BLaER1 treated with 17β-estradiol and CSF1 and Interleukin-3, amounts not matched to agents 10 nM and 100 nM (cell line): ENCODE results near the gene DCAF6.
A peak's percentile ranks its signal among the peaks of the same experiment; 100 is the strongest.

Source experiments
- H3K27ac ChIP-seq, 11 experiments: shearing (Covaris generic); formaldehyde crosslinking; 2 replicates each; pipeline ENCODE4 v1.8.1; 2022
- H3K27me3 ChIP-seq, 11 experiments: shearing (Covaris generic); formaldehyde crosslinking; 2 replicates each; pipeline ENCODE4 v1.8.1; 2022
- H3K36me3 ChIP-seq, 11 experiments: shearing (Covaris generic); formaldehyde crosslinking; 2 replicates each; pipeline ENCODE4 v1.8.1; 2022
- H3K4me1 ChIP-seq, 10 experiments: shearing (Covaris generic); formaldehyde crosslinking; 2 replicates each; pipeline ENCODE4 v1.8.1; 2022
- H3K4me2 ChIP-seq, 11 experiments: shearing (Covaris generic); formaldehyde crosslinking; 2 replicates each; pipeline ENCODE4 v1.8.1; 2022
- H3K4me3 ChIP-seq, 10 experiments: shearing (Covaris generic); formaldehyde crosslinking; 2 replicates each; pipeline ENCODE4 v1.8.1; 2022
- H3K9ac ChIP-seq, 11 experiments: shearing (Covaris generic); formaldehyde crosslinking; 2 replicates each; pipeline ENCODE4 v1.8.1; 2022
- H3K9me3 ChIP-seq, 11 experiments: shearing (Covaris generic); formaldehyde crosslinking; replicated peaks in 1 of 11; 2 replicates each; pipeline ENCODE4 v1.8.1; 2022
- H4K20me1 ChIP-seq, 11 experiments: shearing (Covaris generic); formaldehyde crosslinking; 2 replicates each; pipeline ENCODE4 v1.8.1; 2022
- Cebpa-rat ChIP-seq, 11 experiments: shearing (Covaris generic); IDR thresholded peaks; 2 replicates each; pipeline ENCODE4 v1.8.1; 2022

Gene DCAF6

DNA sequence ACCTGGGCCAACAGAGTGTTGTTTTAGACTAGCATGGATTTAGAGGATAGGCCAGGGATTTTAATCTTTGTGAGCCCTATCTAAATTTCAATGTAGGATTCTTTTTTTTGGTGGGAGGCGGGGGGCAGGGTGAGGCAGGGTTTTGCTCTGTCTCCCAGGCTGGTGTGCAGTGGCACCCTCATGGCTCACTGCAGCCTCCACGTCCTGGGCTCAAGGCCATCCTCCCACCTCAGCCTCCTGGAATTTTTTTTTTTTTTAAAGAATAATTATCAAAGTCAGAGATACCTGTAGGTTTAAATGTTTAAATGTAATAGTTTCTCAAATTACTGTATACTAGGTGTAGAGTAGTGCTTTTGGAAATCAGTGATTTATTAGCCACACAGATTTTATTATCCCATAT, 3.8 kb downstream of the DCAF6 start:
- H3K27ac ChIP-seq, result no peak overlapping the region
- peaks cover 12 to 31% (median 23%) of the 10 kb centered on the region in 11 experiments for H3K36me3 ChIP-seq
- H3K4me3 ChIP-seq, result no peak overlapping the region
- H3K27me3 ChIP-seq, result no peaks in the 10 kb centered on the region
- peaks cover 0 to 72% (median 0%) of the 10 kb centered on the region in 11 experiments; a peak in 8 of 22 replicates for H4K20me1 ChIP-seq
- no peak overlapping the region for H3K4me2 ChIP-seq
- no peak for TF ChIP-seq Cebpa-rat (IDR thresholded peaks at IDR 0.05)
- no peak overlapping the region for H3K9ac ChIP-seq
- H3K4me1 ChIP-seq, result peaks cover under 1 to 20% (median 13%) of the 10 kb centered on the region in 10 experiments; a peak in 19 of 20 replicates
- H3K9me3 ChIP-seq, result peaks cover 10 to 33% (median 29%) of the 10 kb centered on the region in 11 experiments; a peak in 19 of 22 replicates

DNA sequence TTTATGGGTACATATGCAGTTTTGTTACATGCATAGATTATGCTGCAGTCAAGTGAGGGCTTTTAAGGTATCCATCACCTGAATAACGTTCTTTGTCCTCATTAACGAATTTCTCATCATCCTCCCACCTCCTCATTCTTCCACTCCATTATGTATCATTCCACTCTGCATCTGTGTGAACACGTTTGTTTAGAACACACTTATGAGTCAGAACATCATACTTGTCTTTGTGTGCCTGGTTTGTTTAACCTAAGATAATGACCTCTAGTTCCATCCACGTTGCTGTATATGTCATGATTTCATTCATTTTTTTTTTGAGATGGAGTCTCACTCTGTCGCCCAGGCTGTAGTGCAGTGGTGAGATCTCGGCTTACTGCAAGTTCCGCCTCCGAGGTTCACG, 7.1 kb downstream of the DCAF6 start:
- Histone ChIP-seq H3K36me3 (peaks cover 12 to 32% (median 23%) of the 10 kb centered on the region in 11 experiments), H3K9ac (no peak overlapping the region), H3K4me3 (no peak overlapping the region), H3K27me3 (no peaks in the 10 kb centered on the region), H3K4me2 (no peak overlapping the region), H4K20me1 (peaks cover 0 to 95% (median 0%) of the 10 kb centered on the region in 11 experiments; a peak in 8 of 22 replicates), H3K4me1 (peaks cover 0 to 11% (median 6%) of the 10 kb centered on the region in 10 experiments; a peak in 15 of 20 replicates), H3K27ac (no peak overlapping the region), H3K9me3 (peaks cover 10 to 51% (median 33%) of the 10 kb centered on the region in 11 experiments; a peak in 19 of 22 replicates)
- TF ChIP-seq Cebpa-rat (IDR thresholded peaks at IDR 0.05), result no peak

DNA sequence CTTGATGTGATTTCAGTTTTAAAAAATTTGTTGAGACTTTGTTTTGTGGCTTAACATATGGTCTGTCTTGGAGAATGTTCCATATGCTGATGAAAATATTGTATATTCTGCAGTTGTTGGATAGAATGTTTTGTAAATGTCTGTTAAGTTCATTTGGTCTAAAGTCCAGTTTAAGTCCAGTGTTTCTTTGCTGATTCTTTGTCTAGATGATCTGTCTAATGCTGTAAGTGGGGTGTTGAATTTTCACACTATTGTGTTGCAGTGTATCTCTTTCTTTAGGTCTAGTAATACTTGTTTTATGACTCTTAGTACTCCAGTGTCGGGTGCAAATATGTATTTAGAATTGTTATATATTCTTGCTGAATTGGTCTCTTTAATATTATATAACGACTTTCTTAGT, 11.2 kb downstream of the DCAF6 start:
- TF ChIP-seq Cebpa-rat (IDR thresholded peaks at IDR 0.05), result no peak
- Histone ChIP-seq H3K36me3 (peaks cover 27 to 42% (median 32%) of the 10 kb centered on the region in 11 experiments), H4K20me1 (peaks cover 0 to 92% (median 3%) of the 10 kb centered on the region in 11 experiments; a peak in 8 of 22 replicates)

DNA sequence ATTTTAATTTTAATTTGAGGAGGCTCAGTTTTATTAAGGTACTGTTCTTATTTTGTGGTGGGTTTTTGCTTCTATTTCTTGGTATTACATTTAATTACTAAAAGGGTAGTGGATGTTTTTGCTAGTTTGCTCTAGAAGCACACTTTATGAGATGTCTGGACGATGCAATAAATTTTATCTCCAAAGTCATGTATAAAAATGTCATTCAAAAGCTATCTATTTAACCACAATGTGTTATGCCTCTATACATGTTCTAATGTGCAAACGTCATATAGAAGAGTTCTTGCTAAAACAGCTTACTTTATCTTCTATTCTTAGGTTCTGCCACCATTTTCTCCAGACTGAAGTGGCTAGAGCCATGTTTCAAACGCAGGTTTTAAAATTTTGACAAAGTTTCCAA, 13.3 kb downstream of the DCAF6 start:
- no peaks in the 10 kb centered on the region for H3K27me3 ChIP-seq
- H3K27ac ChIP-seq, result no peak overlapping the region
- TF ChIP-seq Cebpa-rat (IDR thresholded peaks at IDR 0.05), result no peak
- H3K9ac ChIP-seq, result no peak overlapping the region
- peaks cover 0 to 73% (median 3%) of the 10 kb centered on the region in 11 experiments; a peak in 8 of 22 replicates for H4K20me1 ChIP-seq
- H3K4me3 ChIP-seq, result no peak overlapping the region
- peaks cover 0 to 14% (median 0%) of the 10 kb centered on the region in 10 experiments; a peak in 4 of 20 replicates for H3K4me1 ChIP-seq
- peaks cover 31 to 49% (median 43%) of the 10 kb centered on the region in 11 experiments for H3K36me3 ChIP-seq
- H3K9me3 ChIP-seq, result peaks cover 0 to 28% (median 13%) of the 10 kb centered on the region in 11 experiments; a peak in 14 of 22 replicates
- no peak overlapping the region for H3K4me2 ChIP-seq

More for the DNA sequence above, 11.2 kb downstream of the DCAF6 start:
- Histone ChIP-seq H3K9me3 (peaks cover 7 to 43% (median 24%) of the 10 kb centered on the region in 11 experiments; a peak in 19 of 22 replicates), H3K4me1 (peaks cover 0 to 14% (median 0%) of the 10 kb centered on the region in 10 experiments; a peak in 4 of 20 replicates), H3K27ac (no peak overlapping the region), H3K9ac (no peak overlapping the region), H3K4me3 (no peak overlapping the region), H3K27me3 (no peaks in the 10 kb centered on the region), H3K4me2 (no peak overlapping the region)

DNA sequence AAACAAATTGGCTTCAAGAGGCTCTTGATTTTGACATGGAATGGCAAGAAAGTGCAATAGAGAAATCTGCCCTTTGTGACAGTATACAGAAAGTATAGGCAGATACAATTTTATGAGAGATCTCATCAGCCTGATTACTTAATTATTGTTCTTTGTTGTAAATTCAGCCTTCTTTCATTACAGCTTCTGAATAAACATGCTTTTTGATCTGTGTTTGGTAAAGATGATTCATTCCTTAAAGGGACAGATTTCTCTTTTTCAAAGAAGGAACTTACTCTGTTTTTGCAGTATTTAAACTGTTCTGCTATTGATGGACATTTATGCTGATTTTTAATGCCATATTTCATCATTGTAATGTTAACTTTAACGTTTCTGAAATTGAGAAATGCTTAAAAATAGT, 14.1 kb downstream of the DCAF6 start:
- Histone ChIP-seq H3K4me2 (peak overlapping the region in 1 of 11 experiments; percentile 4; a peak in 1 of 22 replicates), H4K20me1 (peaks cover 0 to 66% (median 3%) of the 10 kb centered on the region in 11 experiments; a peak in 8 of 22 replicates), H3K27me3 (no peaks in the 10 kb centered on the region), H3K9ac (no peak overlapping the region), H3K4me3 (no peak overlapping the region), H3K4me1 (peaks cover 0 to 14% (median 0%) of the 10 kb centered on the region in 10 experiments; a peak in 4 of 20 replicates), H3K9me3 (peaks cover 0 to 26% (median 18%) of the 10 kb centered on the region in 11 experiments; a peak in 16 of 22 replicates), H3K27ac (no peak overlapping the region), H3K36me3 (peaks cover 39 to 57% (median 50%) of the 10 kb centered on the region in 11 experiments)
- no peak for TF ChIP-seq Cebpa-rat (IDR thresholded peaks at IDR 0.05)

DNA sequence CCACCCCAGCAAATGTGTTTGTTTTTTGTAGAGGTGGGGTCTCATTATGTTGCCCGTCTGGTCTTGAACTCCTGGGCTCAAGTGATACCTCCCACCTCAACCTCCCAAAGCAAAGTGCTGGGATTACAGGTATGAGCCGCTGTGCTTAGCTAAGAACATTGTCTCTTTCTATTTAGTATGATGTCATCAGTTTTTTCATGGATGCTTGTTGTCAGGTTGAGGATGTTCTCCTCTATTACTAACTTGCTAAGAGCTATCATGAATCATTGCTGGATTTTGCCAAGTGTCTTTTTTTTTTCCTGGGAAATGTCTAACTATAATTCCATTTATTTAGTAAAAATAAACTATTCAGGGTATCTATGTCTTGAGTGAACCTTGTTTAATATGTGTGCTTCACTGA, 19.4 kb downstream of the DCAF6 start:
- Histone ChIP-seq H3K4me2 (no peak overlapping the region), H3K27me3 (no peaks in the 10 kb centered on the region), H4K20me1 (peaks cover 0 to 51% (median 0%) of the 10 kb centered on the region in 11 experiments; a peak in 5 of 22 replicates), H3K27ac (no peak overlapping the region), H3K4me3 (no peak overlapping the region), H3K4me1 (peaks cover 0 to 6% (median 0%) of the 10 kb centered on the region in 10 experiments; a peak in 3 of 20 replicates), H3K36me3 (peaks cover 44 to 78% (median 52%) of the 10 kb centered on the region in 11 experiments), H3K9me3 (peaks cover 0 to 26% (median 19%) of the 10 kb centered on the region in 11 experiments; a peak in 15 of 22 replicates), H3K9ac (no peak overlapping the region)
- no peak for TF ChIP-seq Cebpa-rat (IDR thresholded peaks at IDR 0.05)

DNA sequence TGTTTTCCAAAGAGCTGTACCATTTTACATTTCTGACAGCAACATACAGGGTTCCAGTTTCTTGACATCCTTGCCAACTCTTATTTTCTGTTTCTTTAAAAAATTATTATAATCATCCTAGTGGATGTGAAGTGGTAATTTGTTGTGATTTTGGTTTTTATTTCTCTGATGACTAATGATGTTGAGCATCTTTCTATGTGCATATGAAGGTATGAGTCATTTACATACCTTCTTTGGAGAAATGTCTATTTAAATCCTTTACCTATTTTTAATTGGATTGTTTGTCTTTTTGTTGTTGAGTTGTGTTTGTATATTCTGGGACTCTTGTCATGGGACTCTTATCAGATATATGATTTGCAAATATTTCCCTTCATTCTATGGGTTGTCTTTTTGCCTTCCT, 21.2 kb downstream of the DCAF6 start:
- peaks cover 0 to 29% (median 19%) of the 10 kb centered on the region in 11 experiments; a peak in 15 of 22 replicates for H3K9me3 ChIP-seq
- H3K27ac ChIP-seq, result no peak overlapping the region
- no peak overlapping the region for H3K9ac ChIP-seq
- TF ChIP-seq Cebpa-rat (IDR thresholded peaks at IDR 0.05), result no peak
- peaks cover 40 to 76% (median 48%) of the 10 kb centered on the region in 11 experiments for H3K36me3 ChIP-seq
- peaks cover 0 to 42% (median 0%) of the 10 kb centered on the region in 11 experiments; a peak in 4 of 22 replicates for H4K20me1 ChIP-seq
- no peak overlapping the region for H3K4me3 ChIP-seq
- H3K4me1 ChIP-seq, result peaks cover 0 to 3% (median 0%) of the 10 kb centered on the region in 10 experiments; a peak in 5 of 20 replicates
- H3K27me3 ChIP-seq, result no peaks in the 10 kb centered on the region
- H3K4me2 ChIP-seq, result no peak overlapping the region

DNA sequence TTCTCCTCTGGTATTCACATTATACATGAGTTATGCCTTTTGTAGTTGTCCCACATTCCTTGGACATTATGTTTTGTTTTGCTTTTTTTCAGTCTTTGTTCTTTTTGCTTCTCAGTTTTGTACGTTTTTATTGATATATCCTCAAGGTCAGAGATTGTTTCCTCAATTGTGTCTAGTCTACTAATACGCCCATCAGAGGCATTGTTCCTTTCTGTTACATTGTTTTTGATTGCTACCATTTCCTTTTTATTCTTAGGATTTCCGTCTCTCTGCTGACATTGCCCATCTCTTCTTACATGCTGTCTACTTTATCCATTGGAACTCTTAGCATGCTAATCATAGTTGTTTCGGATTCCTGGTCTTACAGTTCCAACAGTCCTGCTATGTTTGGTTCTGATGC, 28.2 kb downstream of the DCAF6 start:
- H4K20me1 ChIP-seq, result peaks cover 0 to 45% (median 0%) of the 10 kb centered on the region in 11 experiments; a peak in 3 of 22 replicates
- TF ChIP-seq Cebpa-rat (IDR thresholded peaks at IDR 0.05), result no peak

DNA sequence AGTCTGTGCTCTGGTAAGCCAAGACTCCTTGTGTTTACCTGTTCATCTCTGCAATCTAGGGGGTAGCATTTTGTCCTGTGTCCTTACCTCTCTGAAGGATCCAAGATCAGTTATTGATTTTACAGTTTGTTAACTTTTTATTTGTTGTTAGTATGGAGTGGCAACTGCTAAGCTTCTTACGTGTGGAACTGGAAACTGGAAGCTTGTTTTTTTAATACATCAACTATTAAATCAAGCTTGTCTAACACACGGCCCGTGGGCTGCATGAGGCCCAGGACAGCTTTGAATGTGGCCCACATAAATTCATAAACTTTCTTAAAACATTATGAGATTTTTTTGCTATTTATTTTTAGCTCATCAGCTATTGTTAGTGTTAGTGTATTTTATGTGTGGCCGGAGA, 29.6 kb downstream of the DCAF6 start:
- H3K36me3 ChIP-seq, result peaks cover 27 to 78% (median 46%) of the 10 kb centered on the region in 11 experiments
- H3K4me1 ChIP-seq, result peaks cover 0 to 17% (median 0%) of the 10 kb centered on the region in 10 experiments; a peak in 5 of 20 replicates
- H3K9me3 ChIP-seq, result peaks cover 0 to 20% (median 4%) of the 10 kb centered on the region in 11 experiments; a peak in 10 of 22 replicates
- TF ChIP-seq Cebpa-rat (IDR thresholded peaks at IDR 0.05), result no peak
- H4K20me1 ChIP-seq, result peaks cover 0 to 39% (median 0%) of the 10 kb centered on the region in 11 experiments; a peak in 2 of 22 replicates
- no peak overlapping the region for H3K27ac ChIP-seq
- no peak overlapping the region for H3K4me3 ChIP-seq
- H3K9ac ChIP-seq, result no peak overlapping the region
- no peaks in the 10 kb centered on the region for H3K27me3 ChIP-seq
- H3K4me2 ChIP-seq, result no peak overlapping the region

More for the DNA sequence above, 28.2 kb downstream of the DCAF6 start:
- Histone ChIP-seq H3K9me3 (peaks cover 0 to 20% (median 4%) of the 10 kb centered on the region in 11 experiments; a peak in 10 of 22 replicates), H3K36me3 (peaks cover 25 to 75% (median 47%) of the 10 kb centered on the region in 11 experiments; a peak in 21 of 22 replicates), H3K4me3 (no peak overlapping the region), H3K27ac (no peak overlapping the region), H3K27me3 (no peaks in the 10 kb centered on the region), H3K4me1 (peaks cover 0 to 17% (median 0%) of the 10 kb centered on the region in 10 experiments; a peak in 5 of 20 replicates), H3K4me2 (no peak overlapping the region), H3K9ac (no peak overlapping the region)
